GM21825 (cell line): ENCODE results near the gene CAMSAP1.

Source experiments
- ATAC-seq: cut with Tn5 transposase; IDR thresholded peaks from one replicate; pipeline ENCODE4 v1.9.1; 2021; ENCODE audit warnings: mild to moderate bottlenecking, moderate library complexity; ENCODE audit not compliant: unreplicated experiment

Gene CAMSAP1

DNA sequence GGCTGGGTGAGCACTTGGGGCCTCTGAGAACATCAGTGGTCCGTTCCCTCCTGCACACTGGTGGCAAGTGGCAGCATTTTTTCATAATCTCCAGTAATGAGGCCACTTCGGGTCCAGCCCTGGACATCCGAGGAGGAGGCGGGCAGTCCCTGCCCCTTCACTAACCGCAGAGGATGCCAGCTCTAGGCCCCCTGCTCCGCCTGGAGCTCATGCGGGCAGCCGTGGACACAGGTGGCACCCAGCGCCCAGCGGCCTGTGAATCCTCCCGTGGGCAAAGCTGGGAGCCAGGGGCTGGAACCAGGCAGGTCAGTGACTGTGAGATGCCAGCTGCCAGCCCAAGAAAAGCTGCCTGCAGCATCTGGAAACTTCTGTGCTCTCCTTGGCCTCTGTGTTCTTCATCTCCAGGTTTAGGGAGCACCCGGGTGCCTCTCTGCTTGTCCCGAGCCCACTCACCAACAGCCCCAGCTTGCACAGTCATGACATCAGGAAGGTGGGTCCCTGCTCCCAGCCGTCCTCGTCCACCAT is 112.9 kb downstream of the CAMSAP1 start:
- no peak for ATAC-seq

GRCh38 chr9:135794057-135794335 is 113.3 kb downstream of the CAMSAP1 start:
- no peak for ATAC-seq

DNA sequence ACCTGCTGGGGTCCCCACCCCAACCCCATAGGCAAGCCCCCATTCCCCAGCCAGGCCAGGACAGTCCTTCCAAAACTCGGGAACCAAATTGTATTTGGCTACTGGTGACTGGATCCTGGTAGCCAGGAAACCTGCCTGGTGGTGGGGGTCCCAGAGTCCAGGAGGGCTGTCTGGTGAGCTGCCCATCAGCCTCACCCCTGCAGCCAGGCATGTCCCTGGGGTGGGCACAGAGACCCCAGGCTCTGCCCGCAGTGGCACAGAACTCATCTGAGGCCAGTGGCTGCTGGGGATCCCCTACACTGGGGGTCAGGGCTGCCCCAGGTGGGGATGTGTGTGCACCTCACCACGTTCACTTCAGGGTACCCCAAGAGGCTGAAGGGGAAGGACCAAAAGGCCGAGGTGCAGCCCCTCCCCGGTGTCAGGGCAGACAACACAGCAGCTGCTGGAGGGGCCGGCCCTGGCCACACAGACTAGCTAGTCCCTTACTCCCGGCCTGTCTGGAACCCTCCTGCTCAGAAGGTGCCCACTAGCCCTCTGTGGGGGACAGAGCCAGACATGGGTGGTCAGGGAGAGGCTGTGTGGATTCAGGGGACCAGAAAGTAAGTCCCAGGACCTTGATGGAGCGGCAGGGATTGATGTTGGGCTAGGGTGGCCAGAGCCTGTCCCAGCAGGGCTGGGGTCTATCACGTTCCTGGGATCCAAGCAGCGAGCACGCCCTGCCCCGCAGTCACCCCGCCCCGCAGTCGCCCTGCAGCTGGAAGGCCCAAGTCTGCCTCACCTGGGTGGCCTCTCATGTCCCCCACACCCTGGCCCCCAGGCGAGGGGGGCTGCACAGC is 113.9 kb downstream of the CAMSAP1 start:
- no peak for ATAC-seq

GRCh38 chr9:135792268-135793128 is 114.8 kb downstream of the CAMSAP1 start:
- ATAC-seq = no peak

GRCh38 chr9:135791431-135792267 is 115.7 kb downstream of the CAMSAP1 start:
- no peak for ATAC-seq

GRCh38 chr9:135790850-135791249 is 116.5 kb downstream of the CAMSAP1 start:
- no peak for ATAC-seq

GRCh38 chr9:135790356-135790755 is 117.0 kb downstream of the CAMSAP1 start:
- no peak for ATAC-seq

DNA sequence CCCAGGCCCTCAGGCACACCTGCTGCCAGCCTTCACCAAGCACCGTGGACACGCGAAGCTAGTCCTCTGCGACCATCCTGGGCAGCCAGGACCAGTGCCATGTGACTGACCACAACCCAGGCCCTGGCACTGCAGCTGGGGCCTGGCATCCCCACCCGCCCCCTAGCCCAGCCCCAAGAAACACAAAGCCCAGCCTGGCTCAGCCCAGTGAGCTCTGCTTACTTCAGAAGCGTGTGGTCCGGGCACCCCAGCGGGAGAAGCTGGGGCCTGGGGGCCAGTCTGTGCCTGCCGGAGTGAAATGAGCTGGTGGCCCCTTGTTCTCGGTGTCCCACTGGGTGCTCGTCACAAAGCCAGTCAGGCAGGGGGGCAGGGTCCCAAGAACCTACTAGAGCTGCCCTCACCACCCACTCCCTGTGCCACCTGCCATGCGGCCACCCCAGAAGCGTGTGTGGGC is 117.5 kb downstream of the CAMSAP1 start:
- no peak for ATAC-seq

- no peak for ATAC-seq
Observed at GRCh38 chr9:135788576-135789300, 118.6 kb downstream of the CAMSAP1 start.

- ATAC-seq = no peak
Observed at GRCh38 chr9:135787776-135788575, 119.4 kb downstream of the CAMSAP1 start.

GRCh38 chr9:135787317-135787716 is 120.0 kb downstream of the CAMSAP1 start:
- no peak for ATAC-seq

- no peak for ATAC-seq
Observed at GRCh38 chr9:135786146-135786690, 121.1 kb downstream of the CAMSAP1 start.

DNA sequence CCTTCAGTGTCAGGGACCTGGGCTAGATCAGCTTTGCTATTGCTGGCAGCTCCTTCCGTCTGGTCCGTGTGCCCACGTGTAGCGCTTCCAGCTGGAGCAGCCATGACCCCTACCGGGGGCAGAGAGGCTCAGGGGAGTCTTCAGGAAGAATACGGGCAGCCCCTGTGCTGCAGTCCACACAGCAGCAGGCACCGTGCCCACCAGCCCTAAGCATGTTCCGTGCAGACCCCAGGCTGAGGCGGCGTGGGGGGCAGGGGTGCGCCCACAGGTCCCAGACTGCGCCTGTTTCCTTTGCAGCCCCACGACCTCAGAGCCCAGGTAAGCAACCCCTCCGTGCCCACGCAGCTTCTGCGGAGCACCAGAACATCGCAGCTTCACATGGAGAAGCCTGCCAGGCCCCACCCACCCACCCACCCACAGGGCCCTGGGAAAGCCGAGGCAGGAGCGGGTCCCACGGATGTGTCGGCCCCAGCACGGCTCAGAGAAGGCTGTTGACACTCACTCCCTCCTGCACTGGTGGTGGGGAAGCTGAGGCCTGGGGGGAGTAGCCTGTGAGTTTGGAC is 122.3 kb downstream of the CAMSAP1 start:
- ATAC-seq = no peak

DNA sequence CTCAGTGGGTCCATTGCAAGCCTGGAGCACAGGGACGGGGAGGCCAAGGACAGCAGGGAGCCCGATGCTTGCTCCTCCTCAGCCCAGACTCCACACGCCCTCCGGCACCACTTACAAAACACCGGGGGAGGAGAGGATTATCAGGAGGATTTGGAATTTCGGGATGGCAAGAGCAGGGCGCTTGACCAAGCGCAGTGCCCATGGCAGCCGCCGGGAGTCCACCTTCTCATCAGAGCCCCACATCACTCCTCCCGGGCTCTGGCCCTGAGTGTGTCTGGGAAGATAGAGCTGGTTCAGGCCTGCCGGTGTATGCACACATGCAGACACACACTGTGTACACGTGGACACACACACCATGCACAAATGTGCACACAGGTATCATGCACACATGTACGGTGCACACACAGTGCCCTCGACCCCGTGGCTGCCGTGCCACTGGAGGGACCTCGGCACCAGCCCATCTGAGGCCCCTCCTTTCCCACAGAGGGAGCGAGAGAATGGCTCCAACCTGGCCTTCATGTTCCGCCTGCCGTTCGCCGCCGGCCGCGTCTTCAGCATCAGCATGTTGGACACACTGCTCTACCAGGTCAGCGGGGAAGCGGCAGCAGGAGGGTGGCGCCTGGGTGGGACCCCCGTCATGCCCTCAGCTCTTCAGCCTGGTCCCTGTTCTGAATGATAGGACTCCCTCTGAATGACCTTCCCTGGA is 123.7 kb downstream of the CAMSAP1 start:
- ATAC-seq = no peak

GRCh38 chr9:135782946-135783345 is 124.4 kb downstream of the CAMSAP1 start:
- no peak for ATAC-seq

GRCh38 chr9:135780626-135781025 is 126.7 kb downstream of the CAMSAP1 start:
- no peak for ATAC-seq

- no peak for ATAC-seq
Observed at GRCh38 chr9:135780086-135780485, 127.3 kb downstream of the CAMSAP1 start.

DNA sequence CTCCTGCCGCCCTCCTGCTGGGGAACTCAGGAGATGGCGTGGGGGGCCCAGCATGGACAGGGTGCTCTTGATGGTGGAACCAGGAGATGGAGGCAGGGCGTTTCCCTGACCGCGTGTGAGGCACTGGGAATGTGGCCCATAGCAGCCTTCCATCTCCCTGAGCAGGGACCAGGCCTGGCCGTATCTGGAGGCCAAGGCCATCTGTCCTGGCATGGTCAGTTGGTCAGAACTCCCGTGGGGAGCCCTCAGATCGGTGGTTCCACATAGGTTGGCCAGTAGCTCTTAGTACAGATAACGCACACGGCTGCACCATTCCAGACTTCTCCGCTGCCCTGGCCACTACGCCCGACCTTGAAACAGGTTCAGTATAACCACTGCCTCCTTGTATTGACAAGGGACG is 127.8 kb downstream of the CAMSAP1 start:
- no peak for ATAC-seq
